ENCODE measurements around the gene MALAT1. TPM values are rescaled to one million over a fixed set of nuclear protein-coding genes. Genes with fewer than 3 reads are reported as not detected.
"Not testable (repeated sequence)": the region's sequence is repeated elsewhere in the genome, so short reads cannot be mapped to it uniquely, and the experiment has no call there.

The MALAT1 gene
- total RNA-seq, 2 experiments from 2014 or later: 8,046 to 8,888 TPM

DNA sequence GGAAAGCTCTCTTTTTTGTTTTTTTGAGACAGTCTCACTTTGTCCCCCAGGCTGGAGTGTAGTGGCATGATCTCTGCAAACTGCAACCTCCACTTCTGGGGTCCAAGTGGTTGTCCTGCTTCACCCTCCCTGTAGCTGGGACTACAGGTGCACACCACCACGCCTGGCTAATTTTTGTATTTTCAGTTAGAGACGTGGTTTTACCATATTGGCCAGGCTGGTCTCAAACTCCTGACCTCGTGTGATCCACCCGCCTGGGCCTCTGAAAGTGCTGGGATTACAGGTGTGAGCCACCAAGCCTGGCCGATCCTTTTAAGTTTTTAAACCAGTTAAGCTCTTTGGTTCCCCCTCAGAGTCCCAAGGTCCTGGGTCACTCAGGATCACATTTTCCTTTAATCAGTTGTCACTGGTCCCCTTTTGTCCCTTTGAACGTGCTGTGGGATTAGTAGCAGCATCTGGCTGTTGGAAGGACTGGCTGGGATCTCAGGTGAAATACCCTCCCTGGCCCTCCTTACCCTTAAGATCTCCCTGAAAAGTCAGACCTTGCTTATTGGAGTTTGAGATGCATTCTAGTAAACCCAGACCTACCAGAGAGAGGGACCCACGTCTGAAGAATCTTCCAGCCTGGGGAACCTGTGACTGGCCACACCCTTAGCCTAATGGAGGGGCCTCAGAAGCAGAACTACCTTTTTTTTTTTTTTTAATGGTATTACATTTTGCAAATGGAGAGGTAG lies 8.1 kb downstream of the MALAT1 start:
- intact Hi-C loops (cut with micrococcal nuclease): loop anchor here (1.0 to 2.0 kb wide), 3 partner anchors 35 to 125 kb away; partner anchors contain the start of gene SLC25A45
- Mint-ChIP-seq H3K36me3 (peaks cover 4% of the 10 kb centered on the region), H3K9me3 (no peaks in the 10 kb centered on the region), H3K4me3 (no peak overlapping the region), H3K4me1 (ENCODE audit: low read depth) (peaks cover 44% of the 10 kb centered on the region), H3K27ac (no peak overlapping the region), H3K27me3 (peaks cover 4% of the 10 kb centered on the region)
- POLR2A ChIA-PET: interaction anchor here (0.6 to 26.8 kb wide), 17 partner anchors 9 to 728 kb away, joined by 3 to 4089 read pairs (median 4); partner anchors contain the start of genes EHBP1L1, FAM89B, FAU and FRMD8
- CTCF ChIA-PET: interaction anchor here (0.6 to 10.3 kb wide), 9 partner anchors 8 to 140 kb away, joined by 3 to 257 read pairs (median 5); partner anchors contain the start of genes MALAT1 and NEAT1
- peak; percentile 69 for DNase-seq

DNA sequence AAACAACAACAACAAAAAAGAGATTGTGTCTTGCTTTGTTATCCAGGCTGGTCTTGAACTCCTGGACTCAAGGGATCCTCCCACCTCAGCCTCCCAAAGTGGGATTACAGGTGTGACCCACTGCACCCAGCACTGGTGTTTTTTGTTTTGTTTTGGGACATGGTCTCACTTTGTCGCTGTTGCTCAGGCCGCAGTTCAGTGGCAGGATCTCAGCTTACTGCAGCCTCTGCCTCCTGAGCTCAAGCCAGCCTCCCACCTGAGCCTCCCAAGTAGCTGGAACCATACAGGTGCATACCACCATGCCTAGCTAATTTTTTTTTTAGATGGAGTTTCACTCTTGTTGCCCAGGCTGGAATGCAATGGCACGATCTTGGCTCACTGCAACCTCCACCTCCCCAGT lies 13.5 kb downstream of the MALAT1 start:
- CTCF ChIA-PET: interaction anchor here (1.0 to 10.3 kb wide), 5 partner anchors 95 to 199 kb away, joined by 3 to 257 read pairs (median 4); partner anchors contain the start of genes CDC42EP2 and NEAT1
- intact Hi-C loops (cut with micrococcal nuclease): loop anchor here (10.0 kb wide), 1 partner anchor 248 kb away; the partner anchor contains the start of gene POLA2
- H3K36me3 Mint-ChIP-seq, H3K27ac Mint-ChIP-seq, H3K4me3 Mint-ChIP-seq, H3K27me3 Mint-ChIP-seq, DNase-seq, H3K9me3 Mint-ChIP-seq: not testable (repeated sequence)
- peaks cover 22% of the 10 kb centered on the region for H3K4me1 Mint-ChIP-seq (ENCODE audit: low read depth)
- POLR2A ChIA-PET: interaction anchor here (26.8 kb wide), 1 partner anchor 90 kb away, joined by 4089 read pairs; the partner anchor contains the start of gene NEAT1

DNA sequence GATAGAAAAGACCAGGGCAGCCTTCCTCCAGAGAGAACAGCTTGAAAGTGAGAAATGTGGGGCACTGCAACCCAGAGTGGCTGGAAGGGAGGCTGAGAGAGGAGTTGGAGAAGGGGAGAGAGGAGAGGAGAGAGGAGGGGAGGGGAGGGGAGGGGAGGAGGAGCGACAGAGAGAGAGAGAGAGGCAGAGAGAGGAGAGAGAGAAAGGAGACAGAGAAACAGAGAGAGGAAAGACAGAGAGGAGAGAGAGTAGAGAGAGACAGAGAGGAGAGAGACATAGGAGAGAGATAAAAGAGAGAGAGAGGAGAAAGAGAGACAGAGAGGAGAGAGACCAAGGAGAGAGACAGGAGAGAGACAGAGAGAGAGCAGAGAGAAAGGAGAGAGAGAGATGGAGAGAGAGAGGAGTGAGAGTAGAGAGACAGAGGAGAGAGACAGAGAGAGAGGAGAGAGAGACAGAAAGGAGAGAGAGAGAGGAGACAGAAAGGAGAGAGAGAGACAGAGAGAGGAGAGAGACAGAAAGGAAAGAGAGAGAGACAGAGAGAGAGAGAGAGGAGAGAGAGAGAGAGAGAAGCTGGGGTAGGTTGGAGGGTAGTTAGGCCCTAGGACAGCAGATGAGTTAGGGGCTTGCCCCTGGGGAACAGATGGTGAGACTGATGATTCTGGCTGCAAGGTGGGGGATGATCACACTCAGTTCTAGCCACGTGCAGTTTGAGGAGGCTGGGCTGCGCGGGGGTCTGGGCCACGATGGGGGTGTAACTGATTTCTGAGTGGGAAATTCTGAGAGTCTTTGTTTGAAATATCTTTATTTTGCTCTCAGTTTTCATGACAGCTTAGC lies 17.5 kb downstream of the MALAT1 start:
- no peaks in the 10 kb centered on the region for H3K36me3 Mint-ChIP-seq
- intact Hi-C loops (cut with micrococcal nuclease): loop anchor here (10.0 kb wide), 1 partner anchor 252 kb away; the partner anchor contains the start of gene POLA2

DNA sequence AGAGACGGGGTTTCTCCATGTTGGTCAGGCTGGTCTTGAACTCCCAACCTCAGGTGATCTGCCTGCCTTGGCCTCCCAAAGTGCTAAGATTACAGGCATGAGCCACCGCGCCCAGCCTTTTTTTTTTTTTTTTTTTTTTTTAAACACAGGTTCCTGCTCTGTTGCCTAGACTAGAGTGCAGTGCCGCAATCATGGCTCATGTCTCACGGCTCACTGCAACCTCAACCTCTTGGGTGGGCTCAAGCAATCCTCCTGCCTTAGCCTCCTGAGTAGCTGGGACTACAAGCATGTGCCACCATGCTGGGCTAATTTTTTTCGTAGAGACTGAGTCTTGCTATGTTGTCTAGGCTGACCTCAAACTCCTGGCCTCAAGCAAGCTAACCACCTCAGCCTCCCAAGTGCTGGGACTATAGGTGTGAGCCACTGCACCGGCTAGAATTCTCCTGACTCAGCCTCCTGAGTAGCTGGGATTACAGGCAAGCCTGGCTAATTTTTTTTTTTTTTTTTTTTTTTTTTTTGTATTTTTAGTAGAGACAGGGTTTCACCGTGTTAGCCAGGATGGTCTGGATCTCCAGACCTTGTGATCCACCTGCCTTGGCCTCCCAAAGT lies 20.2 kb downstream of the MALAT1 start:
- CTCF ChIA-PET: interaction anchor here (0.7 to 1.5 kb wide), 2 partner anchors 9 to 54 kb away, joined by 3 to 4 read pairs; partner anchors contain the start of gene FAM89B
- H3K4me3 Mint-ChIP-seq, DNase-seq: not testable (repeated sequence)

More for the DNA sequence above, 17.5 kb downstream of the MALAT1 start:
- Mint-ChIP-seq H3K27me3 (no peaks in the 10 kb centered on the region), H3K4me3 (no peak overlapping the region), H3K4me1 (ENCODE audit: low read depth) (peaks cover 8% of the 10 kb centered on the region), H3K27ac (peak overlapping the region; percentile 42), H3K9me3 (no peaks in the 10 kb centered on the region)
- ChIA-PET CTCF (no interaction called here), POLR2A (interaction anchor here (1.2 kb wide), 1 partner anchor 10 kb away, joined by 3 read pairs; no protein-coding TSS in a partner anchor)
- no peak for DNase-seq

DNA sequence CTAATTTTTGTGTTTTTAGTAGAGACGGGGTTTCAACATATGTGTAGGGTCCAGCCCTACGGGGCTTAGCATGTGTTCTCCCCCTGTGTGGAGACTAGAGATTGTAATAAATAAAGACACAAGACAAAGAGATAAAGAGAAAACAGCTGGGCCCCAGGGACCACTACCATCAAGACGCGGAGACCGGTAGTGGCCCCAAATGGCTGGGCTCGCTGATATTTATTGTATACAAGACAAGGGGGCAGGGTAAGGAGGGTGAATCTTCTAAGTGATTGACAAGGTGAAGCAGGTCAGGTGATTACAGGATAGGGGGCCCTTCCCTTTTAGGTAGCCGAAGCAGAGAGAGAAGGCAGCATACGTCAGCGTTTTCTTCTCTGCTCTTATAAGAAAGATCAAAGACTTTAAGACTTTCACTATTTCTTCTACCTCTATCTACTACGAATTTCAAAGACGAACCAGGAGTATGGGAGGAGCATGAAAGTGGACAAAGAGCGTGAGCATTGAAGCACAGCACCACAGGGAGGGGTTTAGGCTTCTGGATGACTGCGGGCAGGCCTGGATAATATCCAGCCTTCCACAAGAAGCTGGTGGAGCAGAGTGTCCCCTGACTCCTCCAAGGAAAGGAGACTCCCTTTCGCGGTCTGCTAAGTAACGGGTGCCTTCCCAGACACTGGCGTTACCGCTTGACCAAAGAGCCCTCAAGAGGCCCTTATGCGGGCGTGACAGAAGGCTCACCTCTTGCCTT lies 23.1 kb downstream of the MALAT1 start:
- H3K36me3 Mint-ChIP-seq; H3K9me3 Mint-ChIP-seq; intact Hi-C loops (cut with micrococcal nuclease); H3K27me3 Mint-ChIP-seq; POLR2A ChIA-PET: not testable (repeated sequence)
- H3K27ac Mint-ChIP-seq: peak overlapping the region; percentile 73
- peaks cover 44% of the 10 kb centered on the region for H3K4me1 Mint-ChIP-seq (ENCODE audit: low read depth)
- H3K4me3 Mint-ChIP-seq: peak overlapping the region; percentile 58
- peak; percentile 32 for DNase-seq
- CTCF ChIA-PET: interaction anchor here (0.9 kb wide), 1 partner anchor 18 kb away, joined by 3 read pairs; no protein-coding TSS in a partner anchor

More for the DNA sequence above, 20.2 kb downstream of the MALAT1 start:
- H3K36me3 Mint-ChIP-seq, H3K27ac Mint-ChIP-seq, POLR2A ChIA-PET, H3K27me3 Mint-ChIP-seq, H3K9me3 Mint-ChIP-seq: not testable (repeated sequence)
- intact Hi-C loops (cut with micrococcal nuclease): loop anchor here (10.0 kb wide), 1 partner anchor 254 kb away; the partner anchor contains the start of gene POLA2
- H3K4me1 Mint-ChIP-seq (ENCODE audit: low read depth): peaks cover 33% of the 10 kb centered on the region

DNA sequence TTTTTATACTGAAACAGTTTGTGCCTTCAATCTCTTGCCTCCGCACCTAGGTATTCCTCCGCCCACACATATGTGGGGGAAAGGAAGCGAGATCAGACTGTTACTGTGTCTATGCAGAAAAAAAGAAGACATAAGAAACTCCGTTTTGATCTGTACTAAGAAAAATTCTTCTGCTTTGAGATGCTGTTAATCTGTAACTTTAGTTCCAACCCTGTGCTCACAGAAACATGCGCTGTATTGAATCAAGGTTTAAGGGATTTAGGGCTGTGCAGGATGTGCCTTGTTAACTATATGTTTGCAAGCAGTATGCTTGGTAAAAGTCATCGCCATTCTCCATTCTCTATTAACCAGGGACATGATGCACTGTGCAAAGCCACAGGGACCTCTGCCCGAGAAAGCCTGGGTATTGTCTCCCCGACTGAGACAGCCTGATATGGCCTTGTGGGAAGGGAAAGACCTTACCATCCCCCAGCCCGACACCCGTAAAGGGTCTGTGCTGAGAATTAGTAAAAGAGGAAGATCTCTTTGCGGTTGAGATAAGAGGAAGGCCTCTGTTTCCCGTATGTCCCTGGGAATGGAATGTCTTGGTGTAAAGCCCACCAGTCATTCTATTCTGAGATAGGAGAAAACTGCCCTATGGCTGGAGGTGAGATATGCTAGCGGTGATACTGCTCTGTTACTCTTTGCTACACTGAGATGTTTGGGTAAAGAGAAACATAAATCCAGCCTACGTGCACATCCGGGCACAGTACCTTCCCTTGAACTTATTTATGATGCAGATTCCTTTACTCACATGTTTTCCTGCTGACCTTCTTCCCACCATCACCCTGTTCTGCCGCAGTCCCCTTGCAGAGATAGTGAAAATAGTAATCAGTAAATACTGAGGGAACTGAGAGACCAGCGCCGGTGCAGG lies 24.1 kb downstream of the MALAT1 start:
- CTCF ChIA-PET: not testable (repeated sequence)

DNA sequence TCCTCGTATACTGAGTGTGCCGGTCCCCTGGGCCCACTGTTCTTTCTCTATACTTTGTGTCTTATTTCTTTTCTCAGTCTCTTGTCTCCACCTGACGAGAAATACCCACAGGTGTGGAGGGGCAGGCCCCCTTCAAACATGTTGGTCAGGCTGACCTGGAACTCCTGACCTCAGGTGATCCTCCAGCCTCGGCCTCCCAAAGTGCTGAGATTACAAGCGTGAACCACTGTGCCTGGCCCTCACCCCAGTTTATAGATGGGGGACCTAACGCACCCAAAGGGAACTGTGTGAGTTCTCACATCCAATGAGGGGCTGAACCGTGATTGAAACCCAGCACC lies 24.8 kb downstream of the MALAT1 start:
- intact Hi-C loops (cut with micrococcal nuclease); H3K9me3 Mint-ChIP-seq; DNase-seq; H3K27me3 Mint-ChIP-seq: not testable (repeated sequence)
- H3K36me3 Mint-ChIP-seq: peaks cover 10% of the 10 kb centered on the region
- peak overlapping the region; percentile 84 for H3K27ac Mint-ChIP-seq
- peak overlapping the region; percentile 67 for H3K4me3 Mint-ChIP-seq
- POLR2A ChIA-PET: interaction anchor here (1.1 to 1.6 kb wide), 2 partner anchors 24 to 27 kb away, joined by 4 to 5 read pairs; no protein-coding TSS in a partner anchor
- CTCF ChIA-PET: interaction anchor here (3.7 kb wide), 1 partner anchor 17 kb away, joined by 30 read pairs; no protein-coding TSS in a partner anchor
- H3K4me1 Mint-ChIP-seq (ENCODE audit: low read depth): peaks cover 49% of the 10 kb centered on the region

More for the DNA sequence above, 24.1 kb downstream of the MALAT1 start:
- intact Hi-C loops (cut with micrococcal nuclease); H3K9me3 Mint-ChIP-seq; POLR2A ChIA-PET; H3K27me3 Mint-ChIP-seq: not testable (repeated sequence)
- peaks cover 10% of the 10 kb centered on the region for H3K36me3 Mint-ChIP-seq
- H3K4me3 Mint-ChIP-seq: peak overlapping the region; percentile 67
- DNase-seq: peak; percentile 50
- peaks cover 48% of the 10 kb centered on the region for H3K4me1 Mint-ChIP-seq (ENCODE audit: low read depth)
- peak overlapping the region; percentile 84 for H3K27ac Mint-ChIP-seq

DNA sequence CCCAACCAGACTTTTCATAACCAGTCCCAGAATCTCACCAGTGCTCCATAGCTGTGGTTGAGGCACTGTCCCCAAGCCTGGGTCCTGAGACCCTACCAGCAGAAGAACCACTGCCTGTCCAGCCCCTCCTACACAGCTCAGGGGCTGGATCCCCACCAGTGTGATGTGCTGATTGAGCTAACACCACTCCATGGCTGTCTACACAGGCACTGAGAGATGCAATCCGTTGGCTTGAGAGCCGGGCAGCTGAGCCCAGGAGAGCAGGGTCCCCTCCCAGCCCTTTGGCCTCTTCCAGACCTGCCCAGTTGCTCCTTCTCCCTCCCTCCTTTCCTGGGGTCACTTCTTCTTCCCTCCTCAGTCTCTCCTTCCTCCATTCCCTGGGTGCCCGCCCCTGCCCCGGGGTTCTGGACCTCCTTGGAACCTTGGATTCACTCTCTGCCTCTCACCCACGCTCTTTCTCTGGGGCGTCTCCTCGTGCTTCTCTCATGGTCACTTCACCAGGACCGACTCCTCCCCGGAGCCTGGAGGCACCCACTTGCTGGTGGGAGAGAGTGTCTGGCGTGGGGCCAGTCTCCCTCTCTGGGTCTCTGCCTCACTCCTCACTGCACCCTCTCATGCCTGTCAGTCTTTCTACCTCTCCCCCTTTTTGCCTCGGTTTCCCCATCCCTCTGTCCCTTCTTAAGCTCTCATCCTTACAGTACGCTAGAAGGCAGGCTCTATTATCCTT lies 25.3 kb downstream of the MALAT1 start:
- peak overlapping the region; percentile 84 for H3K27ac Mint-ChIP-seq
- H3K4me1 Mint-ChIP-seq (ENCODE audit: low read depth): peaks cover 54% of the 10 kb centered on the region
- ChIA-PET POLR2A (interaction anchor here (0.9 to 1.9 kb wide), 8 partner anchors 12 to 106 kb away, joined by 3 to 10 read pairs (median 4); partner anchors contain the start of gene NEAT1), CTCF (interaction anchor here (0.8 to 3.7 kb wide), 7 partner anchors 13 to 191 kb away, joined by 3 to 30 read pairs (median 4); no protein-coding TSS in a partner anchor)
- peak overlapping the region; percentile 67 for H3K4me3 Mint-ChIP-seq
- no peaks in the 10 kb centered on the region for H3K27me3 Mint-ChIP-seq
- H3K36me3 Mint-ChIP-seq: peaks cover 14% of the 10 kb centered on the region
- no peak for DNase-seq
- no peaks in the 10 kb centered on the region for H3K9me3 Mint-ChIP-seq
- intact Hi-C loops (cut with micrococcal nuclease): no loop called here

DNA sequence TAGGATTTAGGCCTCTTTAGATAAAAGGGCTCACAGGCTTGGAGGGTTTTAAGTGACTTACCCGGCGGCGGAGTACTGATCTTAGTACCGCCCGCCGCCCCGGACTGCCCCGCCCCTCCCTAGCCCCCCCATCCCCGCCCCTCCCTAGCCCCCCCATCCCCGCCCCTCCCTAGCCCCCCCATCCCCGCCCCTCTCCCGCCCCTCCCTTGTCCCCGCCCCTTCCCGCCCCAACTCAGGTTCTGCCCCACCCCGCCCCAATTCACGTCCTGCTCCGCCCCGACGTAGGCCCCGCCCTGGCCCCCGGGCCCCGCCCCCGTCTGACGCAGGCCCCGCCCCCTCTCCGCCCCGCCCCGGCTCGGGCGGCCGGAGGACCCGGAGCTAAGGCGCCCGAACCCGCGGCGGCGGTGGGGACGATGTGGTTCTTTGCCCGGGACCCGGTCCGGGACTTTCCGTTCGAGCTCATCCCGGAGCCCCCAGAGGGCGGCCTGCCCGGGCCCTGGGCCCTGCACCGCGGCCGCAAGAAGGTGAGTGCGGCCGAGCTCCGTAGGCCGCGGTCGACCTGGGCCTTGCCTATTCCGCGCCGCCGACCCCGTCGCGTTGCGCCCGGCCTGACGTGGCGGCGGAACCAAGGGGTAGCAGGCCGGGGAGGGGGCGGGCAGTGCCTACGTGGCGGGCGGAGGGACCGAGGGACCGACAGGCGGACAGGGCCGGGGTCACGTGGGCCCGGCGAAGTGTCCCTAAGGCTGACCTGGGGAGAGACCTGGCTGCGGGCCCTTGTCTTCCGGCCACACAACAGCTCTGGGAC lies 26.1 kb downstream of the MALAT1 start, which contains the start of gene SCYL1:
Gene SCYL1, plus strand, starts transcription at position 343 of the 805 bp plus-strand sequence. Its CDS starts 71 bp downstream, at position 414.
- peaks cover 14% of the 10 kb centered on the region for H3K36me3 Mint-ChIP-seq
- H3K9me3 Mint-ChIP-seq: no peaks in the 10 kb centered on the region
- H3K27me3 Mint-ChIP-seq: no peaks in the 10 kb centered on the region
- ChIA-PET CTCF (interaction anchor here (0.8 to 3.7 kb wide), 8 partner anchors 14 to 192 kb away, joined by 3 to 30 read pairs (median 4); no protein-coding TSS in a partner anchor), POLR2A (interaction anchor here (0.7 to 1.9 kb wide), 10 partner anchors 10 to 107 kb away, joined by 3 to 10 read pairs (median 4); partner anchors contain the start of gene NEAT1)
- H3K4me3 Mint-ChIP-seq: peak within 1 kb of the TSS; percentile 84
- DNase-seq: peak; percentile 90
- H3K4me1 Mint-ChIP-seq (ENCODE audit: low read depth): peaks cover 57% of the 10 kb centered on the region
- intact Hi-C loops (cut with micrococcal nuclease): no loop called here
- peak within 1 kb of the TSS; percentile 84 for H3K27ac Mint-ChIP-seq
